HepG2 (cell line): Measurements from ENCODE around the gene NUDT19.
"Not testable (repeated sequence)": the region's sequence is repeated elsewhere in the genome, so short reads cannot be mapped to it uniquely, and the experiment has no call there.

ENCODE experiments used
- JUN ChIP-seq: sonication (generic); formaldehyde crosslinking; IDR thresholded peaks from 2 replicates; pipeline ENCODE4 v1.4.0; 2020; ENCODE audit warnings: mild to moderate bottlenecking, missing genetic modification reagents
- KAT7 ChIP-seq: IDR thresholded peaks from 2 replicates; pipeline ENCODE4 v1.6.1; 2018; ENCODE audit warnings: borderline replicate concordance, missing compliant biosample characterization
- TP53 ChIP-seq: sonication (generic); formaldehyde crosslinking; conservative IDR thresholded peaks from 2 replicates; pipeline ENCODE4 v1.4.0; 2020; ENCODE audit warnings: missing genetic modification reagents
- ZBTB37 ChIP-seq: sonication (generic); formaldehyde crosslinking; IDR thresholded peaks from 2 replicates; pipeline ENCODE4 v1.4.0; 2020; ENCODE audit warnings: mild to moderate bottlenecking, missing genetic modification reagents

GRCh38 chr19:32700129-32700528 lies 8.5 kb downstream of the NUDT19 start:
- not testable (repeated sequence) for TF ChIP-seq KAT7 (CRISPR knock-in tag); TP53 (CRISPR knock-in tag); JUN (CRISPR knock-in tag); ZBTB37
